Activated CD8-positive, alpha-beta memory T cell treated with anti-CD3 and anti-CD28 coated beads, Interleukin-2, amount 50 U/mL, for 24 hours (primary cell): Measurements from ENCODE around the gene C2CD2L.
"Not testable (repeated sequence)": the region's sequence is repeated elsewhere in the genome, so short reads cannot be mapped to it uniquely, and the experiment has no call there.

Source experiments
- DNase-seq: peaks from one replicate; pipeline ENCODE4 v3.0.0-alpha.2; 2020; ENCODE audit errors: extremely low read depth

The C2CD2L gene

GRCh38 chr11:119115484-119116234 is 8.5 kb downstream of the C2CD2L start:
- no peak for DNase-seq

DNA sequence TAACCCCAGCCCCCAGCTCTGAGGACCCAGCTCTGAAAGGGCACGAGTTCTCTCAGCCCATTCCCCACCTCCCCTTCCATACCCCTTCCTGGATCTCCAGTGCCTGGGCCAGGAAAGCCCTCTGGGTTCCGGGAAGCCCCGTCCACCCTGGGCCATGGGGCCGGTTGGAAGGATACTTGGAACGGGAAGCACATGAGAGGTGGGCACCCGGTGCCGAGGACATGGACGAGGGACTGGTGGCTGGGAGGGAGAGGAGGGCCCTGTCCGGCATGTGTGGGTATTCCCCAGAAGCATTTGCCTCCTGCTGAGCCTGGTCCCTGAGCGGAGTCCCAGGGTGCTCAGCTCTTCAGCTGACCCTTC is 9.1 kb downstream of the C2CD2L start:
- no peak for DNase-seq

DNA sequence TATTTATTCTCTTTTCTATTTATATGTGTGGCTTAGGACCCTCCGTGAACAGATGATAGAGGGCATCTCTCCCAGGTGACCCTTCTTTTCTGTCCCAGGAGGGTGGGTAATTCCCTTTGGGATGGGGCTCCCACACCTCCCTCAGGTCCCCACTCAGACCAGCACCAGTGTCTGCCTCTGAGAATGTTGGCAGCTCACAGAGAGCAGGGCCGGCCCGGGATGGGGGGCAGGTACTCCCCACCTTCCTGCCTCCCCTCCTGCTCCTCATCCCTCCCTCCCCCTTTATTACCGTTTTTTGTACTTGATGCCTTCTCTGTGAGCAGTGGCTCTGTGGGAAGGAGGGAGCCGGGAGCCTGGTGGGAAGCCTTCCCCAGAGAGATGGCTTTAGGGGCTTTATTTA is 9.5 kb downstream of the C2CD2L start:
- DNase-seq = no peak

- no peak for DNase-seq
These were observed 10.0 kb downstream of the C2CD2L start for GRCh38 chr11:119117004-119117706.

- DNase-seq = no peak
These were observed 11.1 kb downstream of the C2CD2L start for GRCh38 chr11:119118227-119118626.

DNA sequence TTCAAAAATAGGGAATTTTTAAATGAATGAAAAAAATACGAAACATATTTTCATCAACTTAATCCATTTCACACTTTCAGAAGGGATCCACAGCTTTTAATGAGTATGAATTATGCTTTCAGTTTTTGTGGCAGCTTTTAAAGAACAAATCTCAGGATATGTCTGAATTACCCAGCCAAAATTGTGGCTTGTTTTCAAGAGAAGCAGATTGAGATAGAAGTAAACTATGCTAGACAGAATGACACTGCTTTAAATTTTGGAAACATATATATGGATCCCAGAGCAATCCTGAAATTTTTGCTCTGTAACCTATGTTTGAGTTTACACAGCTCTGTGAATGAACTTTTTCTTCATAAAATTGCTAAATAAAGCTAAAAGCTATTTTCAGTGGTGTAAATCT is 11.8 kb downstream of the C2CD2L start:
- DNase-seq = no peak

DNA sequence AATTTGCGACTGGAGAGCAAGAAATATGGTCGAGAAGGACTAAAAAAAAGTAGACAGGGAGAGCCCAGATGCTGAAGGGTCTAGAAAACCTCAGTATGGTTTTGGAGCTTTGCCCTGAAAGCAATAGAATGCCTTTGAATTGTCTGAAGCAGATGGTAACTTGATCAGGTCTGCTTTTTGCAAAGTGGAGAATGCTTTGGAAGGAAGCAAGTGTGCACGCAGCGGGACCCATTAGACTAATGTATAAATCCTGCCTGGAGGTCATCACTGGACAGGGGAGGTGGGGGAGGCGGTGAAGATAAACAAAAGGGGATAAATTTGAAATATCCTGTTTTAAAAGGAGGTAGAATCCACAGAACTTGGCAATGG is 13.5 kb downstream of the C2CD2L start:
- no peak for DNase-seq

GRCh38 chr11:119121008-119121810 is 14.1 kb downstream of the C2CD2L start, which contains the start of gene HINFP:
Gene HINFP (plus strand): TSS chr11:119121580. CDS start chr11:119126945, 5,365 bp downstream.
- DNase-seq = peak; percentile 100

- DNase-seq = no peak
These were observed 14.6 kb downstream of the C2CD2L start for GRCh38 chr11:119121811-119122124.

DNA sequence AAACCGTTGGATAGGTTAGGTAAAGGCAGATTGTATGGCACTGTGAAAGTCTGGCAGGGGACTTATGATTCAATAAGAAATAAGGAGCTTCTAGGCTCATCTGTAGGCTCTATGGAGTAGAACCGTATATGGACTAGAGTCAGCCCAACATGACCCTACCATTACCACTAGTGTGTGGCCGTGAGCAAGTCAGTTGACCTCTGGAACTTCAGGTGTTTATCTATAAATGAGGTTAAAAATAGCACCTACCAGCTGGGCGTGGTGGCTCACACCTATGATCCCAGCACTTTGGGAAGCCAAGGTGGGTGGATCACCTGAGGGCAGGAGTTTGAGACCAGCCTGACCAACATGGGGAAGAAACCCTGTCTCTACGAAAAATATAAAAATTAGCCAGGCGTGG is 18.7 kb downstream of the C2CD2L start:
- DNase-seq = no peak

DNA sequence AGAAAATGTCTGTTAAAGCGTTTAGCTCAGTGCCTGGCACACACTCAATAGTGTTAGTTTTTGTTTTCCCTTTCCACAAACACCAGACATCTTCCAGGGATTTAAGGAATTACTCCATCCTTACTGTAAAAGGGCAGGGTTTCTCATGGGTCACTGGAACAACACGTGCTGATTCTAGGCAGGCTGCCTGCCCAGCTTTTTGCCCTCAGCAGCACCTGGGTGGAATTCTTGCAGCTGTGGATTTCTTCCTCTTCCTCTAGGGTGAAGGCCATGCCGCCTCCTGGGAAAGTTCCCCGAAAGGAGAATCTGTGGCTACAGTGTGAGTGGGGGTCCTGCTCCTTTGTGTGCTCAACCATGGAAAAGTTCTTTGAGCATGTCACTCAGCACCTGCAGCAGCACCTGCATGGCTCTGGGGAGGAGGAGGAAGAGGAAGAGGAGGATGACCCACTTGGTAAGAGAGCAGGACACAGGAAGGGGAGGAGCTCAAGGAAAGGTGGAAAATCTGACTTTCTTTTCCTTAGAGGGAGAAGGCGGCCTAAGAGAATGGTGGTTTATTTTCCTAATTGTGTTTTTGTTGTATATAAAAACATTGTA is 19.6 kb downstream of the C2CD2L start:
- no peak for DNase-seq

GRCh38 chr11:119130662-119131061 is 23.5 kb downstream of the C2CD2L start:
- no peak for DNase-seq

DNA sequence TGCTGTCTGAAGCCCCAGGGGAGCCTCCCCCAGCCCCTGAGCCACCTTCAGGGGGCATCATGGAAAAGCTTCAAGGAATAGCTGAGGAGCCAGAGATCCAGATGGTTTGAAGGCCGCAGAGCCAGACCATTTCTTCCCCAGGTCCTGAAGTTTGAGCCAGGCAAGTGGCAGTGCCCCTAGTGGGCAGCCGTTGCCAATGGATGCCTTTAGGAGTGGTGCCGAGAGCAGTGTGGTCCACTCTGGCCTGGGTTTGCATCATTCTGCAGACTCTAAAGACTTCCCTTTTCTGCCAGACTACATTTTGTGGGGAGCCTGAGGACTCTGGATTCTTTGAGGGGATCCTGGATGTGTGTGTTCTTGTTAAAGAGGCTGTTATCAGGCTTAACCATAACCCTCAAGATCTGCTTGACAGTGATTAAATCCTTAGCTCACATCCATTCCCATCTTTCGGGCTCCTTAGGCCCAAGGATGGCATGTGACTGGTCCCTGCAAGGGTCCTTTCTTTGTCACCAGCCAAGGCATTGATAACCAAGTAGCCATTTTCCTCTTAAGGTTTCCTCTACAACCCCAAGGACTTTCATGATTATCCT is 27.3 kb downstream of the C2CD2L start:
- DNase-seq = no peak

GRCh38 chr11:119139276-119139675 is 32.1 kb downstream of the C2CD2L start:
- DNase-seq = not testable (repeated sequence)

GRCh38 chr11:119144825-119145486 is 37.8 kb downstream of the C2CD2L start:
- no peak for DNase-seq

DNA sequence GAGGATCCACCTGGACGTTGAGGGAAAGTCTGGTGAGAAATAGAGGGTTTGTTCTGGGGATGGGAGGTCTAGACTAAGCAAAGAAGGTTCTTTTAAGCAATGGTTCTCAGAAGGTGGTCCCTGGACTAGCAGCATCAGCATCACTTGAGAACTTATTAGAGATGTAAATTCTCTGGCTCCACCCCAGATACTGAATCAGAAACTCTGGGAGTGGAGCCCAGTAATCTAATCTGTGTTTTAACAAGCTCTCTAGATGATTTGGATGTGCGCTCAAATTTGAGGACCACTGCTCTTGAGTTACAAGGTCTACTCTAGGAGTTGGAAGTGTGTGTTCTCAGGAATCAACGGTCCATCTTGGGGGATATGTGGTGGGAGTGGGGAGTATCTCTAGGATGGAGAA is 38.4 kb downstream of the C2CD2L start:
- no peak for DNase-seq

GRCh38 chr11:119147604-119148333 is 40.6 kb downstream of the C2CD2L start:
- no peak for DNase-seq

GRCh38 chr11:119148720-119149017 is 41.5 kb downstream of the C2CD2L start:
- DNase-seq = no peak

- no peak for DNase-seq
These were observed 42.1 kb downstream of the C2CD2L start, which contains the start of gene ABCG4 for GRCh38 chr11:119149018-119149785. Gene ABCG4 (plus strand): TSS chr11:119149052. CDS start chr11:119149966, 914 bp downstream.

- no peak for DNase-seq
These were observed 42.7 kb downstream of the C2CD2L start for GRCh38 chr11:119149786-119150275.
